H1 (cell line): ENCODE data around the gene HLX. TPM values are rescaled to one million over a fixed set of nuclear protein-coding genes. Genes with fewer than 3 reads are reported as not detected.

ENCODE experiments used
- CTCF ChIA-PET: fragments of 300-600 bp; sonication (Branson Sonifier 250); formaldehyde crosslinking; loops from one replicate; lab custom pipeline; 2021; ENCODE audit not compliant: partially characterized antibody; lab: Charles Lee
- POLR2A ChIA-PET: fragments of 300-600 bp; sonication (Branson Sonifier 250); formaldehyde crosslinking; loops from one replicate; lab custom pipeline; 2021; ENCODE audit warnings: inconsistent platforms; ENCODE audit not compliant: partially characterized antibody; lab: Charles Lee
- DNase-seq, 2 experiments: peaks; one replicate each; pipeline versions ENCODE4 v3.0.0 to v3.0.0-alpha.2; 2010 to 2022; ENCODE audit warnings: low spot score in 2 of 2, low read depth in 1 of 2, mixed read lengths in 1 of 2
- FAIRE-seq: peaks from 2 replicates; lab custom pipeline; 2011; peaks lifted over from hg19 to GRCh38; lab: Jason Lieb, UNC
- H2AFZ ChIP-seq: 2 replicates; pipeline ENCODE4 v1.8.1; 2012; ENCODE audit warnings: low read length, inconsistent platforms
- H2AK5ac ChIP-seq: 2 replicates; pipeline ENCODE4 v1.6.1; 2013; ENCODE audit warnings: low read depth, low read length
- H2BK120ac ChIP-seq: replicated peaks from 2 replicates; pipeline ENCODE3; 2013; ENCODE audit warnings: low read depth, low read length, inconsistent platforms
- H2BK12ac ChIP-seq: 2 replicates; pipeline ENCODE4 v1.6.1; 2013; ENCODE audit warnings: low read depth, low read length
- H2BK15ac ChIP-seq: 2 replicates; pipeline ENCODE4 v1.6.1; 2013; ENCODE audit warnings: low read length
- H2BK20ac ChIP-seq: 2 replicates; pipeline ENCODE4 v1.6.1; 2013; ENCODE audit warnings: low read length
- H2BK5ac ChIP-seq: 2 replicates; pipeline ENCODE4 v1.6.1; 2013; ENCODE audit warnings: low read depth, low read length
- H3K14ac ChIP-seq: 2 replicates; pipeline ENCODE4 v1.6.1; 2013; ENCODE audit warnings: inconsistent platforms; ENCODE audit not compliant: insufficient read length
- H3K18ac ChIP-seq: 2 replicates; pipeline ENCODE4 v1.6.1; 2013; ENCODE audit warnings: low read length; ENCODE audit errors: extremely low read depth
- H3K23ac ChIP-seq: 2 replicates; pipeline ENCODE4 v1.6.1; 2013; ENCODE audit warnings: inconsistent platforms; ENCODE audit not compliant: insufficient read length
- H3K23me2 ChIP-seq: 2 replicates; pipeline ENCODE4 v1.6.1; 2013; ENCODE audit warnings: low read depth, low read length
- H3K27ac ChIP-seq: 2 replicates; pipeline ENCODE4 v1.6.1; 2011; ENCODE audit warnings: low read depth, low read length, inconsistent platforms
- H3K27me3 ChIP-seq, 4 experiments: replicated peaks in 1 of 4; 1 replicate in 1 of 4; 2 replicates in 3 of 4; pipeline versions ENCODE4 v1.6.1 to v1.8.1; 2011 to 2013; ENCODE audit warnings: low read length in 3 of 4, mild to moderate bottlenecking in 3 of 4, inconsistent platforms in 2 of 4, mixed read lengths in 2 of 4, moderate library complexity in 1 of 4; ENCODE audit not compliant: control insufficient read depth in 3 of 4, insufficient read depth in 3 of 4; ENCODE audit errors: extremely low read depth in 1 of 4
- H3K36me3 ChIP-seq, 4 experiments: 2 replicates each; pipeline versions ENCODE4 v1.6.1 to v1.8.1; 2011 to 2013; ENCODE audit warnings: mild to moderate bottlenecking in 4 of 4, low read length in 3 of 4, moderate library complexity in 2 of 4, control low read depth in 1 of 4, inconsistent platforms in 1 of 4; ENCODE audit not compliant: insufficient read depth in 4 of 4, control insufficient read depth in 2 of 4
- H3K4ac ChIP-seq: replicated peaks from 2 replicates; pipeline ENCODE3; 2013; ENCODE audit warnings: low read length, low read depth, mixed read lengths, inconsistent platforms; ENCODE audit not compliant: insufficient read length
- H3K4me1 ChIP-seq, 4 experiments: replicated peaks in 1 of 4; 1 replicate in 1 of 4; 2 replicates in 3 of 4; pipeline versions ENCODE4 v1.6.1 to v1.8.1; 2011 to 2013; ENCODE audit warnings: low read length in 3 of 4, inconsistent platforms in 2 of 4, mixed read lengths in 1 of 4; ENCODE audit not compliant: insufficient read depth in 4 of 4, control insufficient read depth in 3 of 4
- H3K4me2 ChIP-seq, 2 experiments: 2 replicates each; pipeline versions ENCODE4 v1.6.1 to v1.8.1; 2011 to 2013; ENCODE audit warnings: low read depth in 2 of 2, low read length in 2 of 2, control low read depth in 1 of 2, inconsistent platforms in 1 of 2, mild to moderate bottlenecking in 1 of 2; ENCODE audit not compliant: insufficient read depth in 1 of 2
- H3K4me3 ChIP-seq, 4 experiments: fragments of 200-600, 300-600 bp in 1 of 4; sonication (generic), shearing (Covaris generic), sonication (Bioruptor Twin) in 1 of 4; 2 replicates each; pipeline versions ENCODE4 v1.5.1 to v1.8.1; 2011 to 2016; ENCODE audit warnings: low read length in 4 of 4, low read depth in 3 of 4, control low read depth in 2 of 4, inconsistent platforms in 2 of 4, mild to moderate bottlenecking in 2 of 4, mixed read lengths in 1 of 4, moderate library complexity in 1 of 4; ENCODE audit not compliant: insufficient read depth in 2 of 4; ENCODE audit errors: extremely low read depth in 1 of 4
- H3K56ac ChIP-seq: replicated peaks from 2 replicates; pipeline ENCODE3; 2013; ENCODE audit warnings: low read depth, mild to moderate bottlenecking, mixed read lengths, low read length, inconsistent platforms; ENCODE audit not compliant: insufficient read length
- H3K79me1 ChIP-seq: 2 replicates; pipeline ENCODE4 v1.6.1; 2013; ENCODE audit warnings: low read depth, low read length, control low read depth
- H3K79me2 ChIP-seq, 2 experiments: 2 replicates each; pipeline versions ENCODE4 v1.6.1 to v1.8.1; 2012 to 2013; ENCODE audit warnings: low read length in 2 of 2, mild to moderate bottlenecking in 2 of 2, inconsistent platforms in 1 of 2; ENCODE audit not compliant: insufficient read depth in 2 of 2, control insufficient read depth in 1 of 2
- H3K9ac ChIP-seq, 4 experiments: replicated peaks in 1 of 4; 1 replicate in 1 of 4; 2 replicates in 3 of 4; pipeline versions ENCODE4 v1.6.1 to v1.8.1; 2011 to 2013; ENCODE audit warnings: low read depth in 3 of 4, low read length in 3 of 4, control low read depth in 2 of 4, mild to moderate bottlenecking in 2 of 4, moderate library complexity in 2 of 4, inconsistent platforms in 1 of 4; ENCODE audit errors: extremely low read depth in 1 of 4
- H3K9me3 ChIP-seq, 2 experiments: 2 replicates each; pipeline versions ENCODE4 v1.6.1 to v1.8.1; 2012 to 2013; ENCODE audit warnings: mild to moderate bottlenecking in 2 of 2, moderate library complexity in 2 of 2, control low read depth in 1 of 2, inconsistent platforms in 1 of 2, low read depth in 1 of 2, low read length in 1 of 2, mixed read lengths in 1 of 2; ENCODE audit not compliant: insufficient read depth in 2 of 2
- H4K20me1 ChIP-seq, 2 experiments: replicated peaks in 1 of 2; 2 replicates each; pipeline versions ENCODE3 to v1.8.1; 2011 to 2013; ENCODE audit warnings: inconsistent platforms in 2 of 2, low read length in 2 of 2, mild to moderate bottlenecking in 1 of 2; ENCODE audit not compliant: insufficient read depth in 2 of 2, control insufficient read depth in 1 of 2
- H4K5ac ChIP-seq: 2 replicates; pipeline ENCODE4 v1.6.1; 2013; ENCODE audit warnings: low read length, low read depth, mixed read lengths, inconsistent platforms; ENCODE audit not compliant: insufficient read length
- H4K8ac ChIP-seq: 2 replicates; pipeline ENCODE4 v1.8.0; 2013; ENCODE audit warnings: mild to moderate bottlenecking, moderate library complexity, low read length, inconsistent platforms; ENCODE audit not compliant: insufficient read depth; ENCODE audit errors: extremely low read depth
- H4K91ac ChIP-seq: replicated peaks from 2 replicates; pipeline ENCODE3; 2013; ENCODE audit warnings: low read length, mixed read lengths, inconsistent platforms; ENCODE audit not compliant: insufficient read length
- TCF12 ChIP-seq: IDR thresholded peaks from 2 replicates; pipeline ENCODE4 v1.6.1; 2011; ENCODE audit warnings: low read depth, mild to moderate bottlenecking, low read length
- WGBS, 2 experiments: shearing (Covaris generic) in 1 of 2; methylation state at CpG; one replicate each; pipeline versions ENCODE4 v1.1.6 to v1.1.7; 2013 to 2015; ENCODE audit warnings: low lambda C conversion rate in 2 of 2, mixed read lengths in 2 of 2, inconsistent platforms in 1 of 2, low coverage in 1 of 2, missing lambda C conversion rate in 1 of 2; ENCODE audit not compliant: insufficient replicate concordance in 2 of 2, insufficient coverage in 1 of 2, insufficient read length in 1 of 2; ENCODE audit errors: extremely low coverage in 1 of 2, missing lambda C conversion rate in 1 of 2; 5-methylcytosine and 5-hydroxymethylcytosine counted together
- polyA plus RNA-seq, 7 experiments: library from polyadenylated mRNA; depleted of rRNA in 3 of 7; stranded (reverse) in 5 of 7; unstranded in 2 of 7; fragments of >200 nt in 5 of 7; fragments of 200-250 nt in 2 of 7; gene quantifications; 1 replicate in 5 of 7; 2 replicates in 1 of 7; 4 replicates in 1 of 7; pipeline versions ENCODE4 v1.2.1 to v1.2.3, GENCODE V29; 2011 to 2013; ENCODE audit warnings: missing spikeins in 2 of 7, mixed read lengths in 2 of 7
- total RNA-seq: library from RNA; stranded (reverse); fragmentation: NEBNext Ultra II Directional; extraction: Animal tissue kit (Norgen Biotek cat#: 25700); gene quantifications from 2 replicates; pipeline ENCODE4 v1.2.1, GENCODE V29; 2021

HLX gene
- total and polyA plus RNA-seq, 2 of the 8 experiments (the other 6 are each of a cell fraction or from before 2014, with no cell fraction given): 0.11 to 0.30 TPM

DNA sequence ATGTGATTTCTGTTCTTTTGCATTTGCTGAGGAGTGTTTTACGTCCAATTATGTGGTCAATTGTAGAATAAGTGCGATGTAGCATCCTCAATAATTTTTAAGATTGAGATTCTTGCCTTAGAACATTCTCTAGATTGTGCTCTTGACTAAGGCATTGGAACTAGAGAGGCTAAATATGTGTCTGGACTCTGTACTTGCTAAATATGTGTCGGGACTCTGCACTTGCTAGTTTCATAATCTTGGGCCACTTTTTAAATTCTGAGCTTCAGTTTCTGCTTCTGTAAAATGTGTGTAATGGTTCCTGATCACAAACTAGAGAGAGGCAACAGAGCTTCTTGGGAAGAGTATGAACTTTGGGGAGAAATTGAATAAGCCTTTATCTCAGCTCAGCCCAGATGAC is 21.6 kb downstream of the HLX start:
- Histone ChIP-seq H2BK12ac (no peak overlapping the region), H2BK20ac (no peak overlapping the region), H2AK5ac (no peak overlapping the region), H2BK5ac (no peak overlapping the region), H3K4me1 (peaks cover 0 to 7% (median 3%) of the 10 kb centered on the region in 4 experiments; a peak in 3 of 7 replicates), H3K9ac (no peak overlapping the region), H3K23ac (no peak overlapping the region), H3K23me2 (no peaks in the 10 kb centered on the region), H3K36me3 (no peaks in the 10 kb centered on the region), H4K20me1 (peaks cover 0 to 3% of the 10 kb centered on the region in 2 experiments), H3K18ac (no peak overlapping the region), H3K27me3 (peaks cover 9 to 17% (median 15%) of the 10 kb centered on the region in 4 experiments), H4K5ac (no peak overlapping the region), H3K4me3 (no peak overlapping the region), H3K56ac (no peak overlapping the region), H4K8ac (no peak overlapping the region), H2AFZ (no peak overlapping the region), H4K91ac (no peak overlapping the region), H3K4ac (no peak overlapping the region), H3K79me2 (no peaks in the 10 kb centered on the region), H3K4me2 (no peak overlapping the region), H3K14ac (no peak overlapping the region), H2BK120ac (no peak overlapping the region), H3K79me1 (no peaks in the 10 kb centered on the region), H3K27ac (no peak overlapping the region), H3K9me3 (no peaks in the 10 kb centered on the region), H2BK15ac (no peak overlapping the region)
- FAIRE-seq (no peak), DNase-seq (no peak)
- CTCF ChIA-PET: interaction anchor here (1.1 to 1.6 kb wide), 3 partner anchors 10 to 304 kb away, joined by 3 to 4 read pairs (median 4); no protein-coding TSS in a partner anchor
- TF ChIP-seq TCF12: no peak
- POLR2A ChIA-PET: no interaction called here
- WGBS, 2 experiments: 83% methylated on average over 3 of the region's 3 CpGs; no CpG with 5 or more reads in 1 of the 2 experiments
